ENCODE data around the gene MAPK8IP1.

DNA sequence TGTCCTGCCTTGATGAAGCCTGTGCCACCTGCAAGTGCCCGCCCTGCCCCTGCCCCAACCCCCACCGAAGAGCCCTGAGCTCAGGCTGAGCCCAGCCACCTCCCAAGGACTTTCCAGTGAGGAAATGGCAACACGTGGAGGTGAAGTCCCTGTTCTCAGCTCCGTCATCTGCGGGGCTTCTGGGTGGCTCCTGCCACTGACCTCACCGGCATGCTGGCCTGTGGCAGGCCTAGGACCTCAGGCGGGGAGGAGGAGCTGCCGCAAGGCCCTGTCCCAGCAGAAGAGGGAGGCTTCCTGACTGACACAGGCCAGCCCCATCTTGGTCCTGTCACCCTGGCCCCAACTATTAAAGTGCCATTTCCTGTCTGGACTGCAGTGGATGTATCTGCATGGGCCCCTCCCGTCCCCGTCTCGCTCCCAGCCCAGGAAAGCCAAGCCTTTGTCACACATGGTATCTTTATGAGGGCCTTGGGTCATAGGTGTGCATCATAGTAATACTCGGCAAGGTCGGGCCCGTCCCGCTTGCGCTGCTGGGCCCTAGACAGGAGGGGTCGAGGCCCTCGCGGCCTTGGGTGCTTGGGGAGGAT lies 20.7 kb downstream of the MAPK8IP1 start:
- TF ChIP-seq, protein P1, sequence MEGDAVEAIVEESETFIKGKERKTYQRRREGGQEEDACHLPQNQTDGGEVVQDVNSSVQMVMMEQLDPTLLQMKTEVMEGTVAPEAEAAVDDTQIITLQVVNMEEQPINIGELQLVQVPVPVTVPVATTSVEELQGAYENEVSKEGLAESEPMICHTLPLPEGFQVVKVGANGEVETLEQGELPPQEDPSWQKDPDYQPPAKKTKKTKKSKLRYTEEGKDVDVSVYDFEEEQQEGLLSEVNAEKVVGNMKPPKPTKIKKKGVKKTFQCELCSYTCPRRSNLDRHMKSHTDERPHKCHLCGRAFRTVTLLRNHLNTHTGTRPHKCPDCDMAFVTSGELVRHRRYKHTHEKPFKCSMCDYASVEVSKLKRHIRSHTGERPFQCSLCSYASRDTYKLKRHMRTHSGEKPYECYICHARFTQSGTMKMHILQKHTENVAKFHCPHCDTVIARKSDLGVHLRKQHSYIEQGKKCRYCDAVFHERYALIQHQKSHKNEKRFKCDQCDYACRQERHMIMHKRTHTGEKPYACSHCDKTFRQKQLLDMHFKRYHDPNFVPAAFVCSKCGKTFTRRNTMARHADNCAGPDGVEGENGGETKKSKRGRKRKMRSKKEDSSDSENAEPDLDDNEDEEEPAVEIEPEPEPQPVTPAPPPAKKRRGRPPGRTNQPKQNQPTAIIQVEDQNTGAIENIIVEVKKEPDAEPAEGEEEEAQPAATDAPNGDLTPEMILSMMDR (IDR thresholded peaks at IDR 0.05), result no peak
- TF ChIP-seq POLR2A (IDR thresholded peaks at IDR 0.05), result no peak
